Karpas-422 (cell line): ENCODE results near the gene LMAN1L. TPM values are rescaled to one million over a fixed set of nuclear protein-coding genes. Genes with fewer than 3 reads are reported as not detected.

Experiments used
- DNase-seq: peaks from one replicate; pipeline ENCODE4 v3.0.0-alpha.2; 2015
- H2AFZ ChIP-seq: fragments of 200-600 bp; sonication (generic); 2 replicates; pipeline ENCODE4 v1.6.1; 2014; ENCODE audit warnings: antibody characterized with exemption, low read length, mixed read lengths
- H3K27ac ChIP-seq: fragments of 200-600 bp; sonication (generic); 2 replicates; pipeline ENCODE4 v1.5.1; 2014; ENCODE audit warnings: mild to moderate bottlenecking, low read length, moderate library complexity
- H3K27me3 ChIP-seq: fragments of 200-600 bp; sonication (generic); 2 replicates; pipeline ENCODE4 v1.6.1; 2014; ENCODE audit warnings: low read length, mixed read lengths
- H3K36me3 ChIP-seq: fragments of 200-600 bp; sonication (generic); 2 replicates; pipeline ENCODE4 v1.6.1; 2014; ENCODE audit warnings: low read length, mixed read lengths; ENCODE audit not compliant: insufficient read depth
- H3K4me1 ChIP-seq: fragments of 200-600 bp; sonication (generic); 2 replicates; pipeline ENCODE4 v1.6.1; 2014; ENCODE audit warnings: mild to moderate bottlenecking, low read length, mixed read lengths
- H3K4me2 ChIP-seq: fragments of 200-600 bp; sonication (generic); 2 replicates; pipeline ENCODE4 v1.6.1; 2014; ENCODE audit warnings: low read length, low read depth, mild to moderate bottlenecking; ENCODE audit not compliant: poor library complexity, severe bottlenecking
- H3K4me3 ChIP-seq: fragments of 200-600 bp; sonication (generic); 2 replicates; pipeline ENCODE4 v1.5.1; 2014; ENCODE audit warnings: mild to moderate bottlenecking, antibody characterized with exemption, low read length, mixed read lengths
- H3K79me2 ChIP-seq: fragments of 200-600 bp; sonication (generic); 2 replicates; pipeline ENCODE4 v1.6.1; 2014; ENCODE audit warnings: mild to moderate bottlenecking, low read length, mixed read lengths
- H3K9ac ChIP-seq: fragments of 200-600 bp; sonication (generic); 2 replicates; pipeline ENCODE4 v1.6.0; 2014; ENCODE audit warnings: low read length
- H3K9me2 ChIP-seq: fragments of 200-600 bp; sonication (generic), shearing (Covaris generic); replicated peaks from 2 replicates; pipeline ENCODE4 v1.6.0; 2014; ENCODE audit warnings: mild to moderate bottlenecking, low read length, moderate library complexity; ENCODE audit not compliant: insufficient read depth
- H3K9me3 ChIP-seq: fragments of 300-700, 200-600 bp; sonication (generic); 2 replicates; pipeline ENCODE4 v1.6.1; 2014; ENCODE audit warnings: low read length, mixed read lengths
- H4K20me1 ChIP-seq: fragments of 200-600 bp; sonication (generic); 2 replicates; pipeline ENCODE4 v1.6.1; 2014; ENCODE audit warnings: mild to moderate bottlenecking, antibody characterized with exemption, low read length, low read depth; ENCODE audit not compliant: insufficient read depth
- total RNA-seq: library from RNA; depleted of rRNA; stranded (reverse); fragments of >200 nt; shearing (Covaris generic); gene quantifications from 2 replicates; pipeline ENCODE4 v1.2.3, GENCODE V29; 2014; ENCODE audit warnings: low replicate concordance

Gene LMAN1L
- total RNA-seq, 1 experiment from 2014 or later = 3.3 TPM

GRCh38 chr15:74850393-74850792 lies 37.8 kb downstream of the LMAN1L start:
- no peak overlapping the region for H3K4me3 ChIP-seq
- H3K9ac ChIP-seq = no peak overlapping the region
- H3K9me3 ChIP-seq = no peaks in the 10 kb centered on the region
- no peaks in the 10 kb centered on the region for H3K9me2 ChIP-seq
- H4K20me1 ChIP-seq = no peaks in the 10 kb centered on the region
- no peak overlapping the region for H3K27ac ChIP-seq
- no peaks in the 10 kb centered on the region for H3K27me3 ChIP-seq
- no peak for DNase-seq
- no peak overlapping the region for H3K4me2 ChIP-seq
- peaks cover 3% of the 10 kb centered on the region for H3K4me1 ChIP-seq
- H3K36me3 ChIP-seq = peaks cover 5% of the 10 kb centered on the region
- H3K79me2 ChIP-seq = no peaks in the 10 kb centered on the region
- H2AFZ ChIP-seq = no peak overlapping the region

GRCh38 chr15:74851960-74852359 lies 39.3 kb downstream of the LMAN1L start:
- peaks cover 11% of the 10 kb centered on the region for H3K79me2 ChIP-seq
- H3K36me3 ChIP-seq = peaks cover 2% of the 10 kb centered on the region
- no peak for DNase-seq
- no peaks in the 10 kb centered on the region for H3K27me3 ChIP-seq
- H4K20me1 ChIP-seq = no peaks in the 10 kb centered on the region
- no peak overlapping the region for H3K27ac ChIP-seq
- H3K9me2 ChIP-seq = no peaks in the 10 kb centered on the region
- peaks cover 6% of the 10 kb centered on the region for H3K4me1 ChIP-seq
- H2AFZ ChIP-seq = no peak overlapping the region
- no peaks in the 10 kb centered on the region for H3K9me3 ChIP-seq
- no peak overlapping the region for H3K9ac ChIP-seq
- no peak overlapping the region for H3K4me3 ChIP-seq
- no peak overlapping the region for H3K4me2 ChIP-seq

- no peak overlapping the region for H3K27ac ChIP-seq
- no peak for DNase-seq
- H3K4me2 ChIP-seq = no peak overlapping the region
- H3K27me3 ChIP-seq = no peaks in the 10 kb centered on the region
- no peaks in the 10 kb centered on the region for H4K20me1 ChIP-seq
- peaks cover 35% of the 10 kb centered on the region for H3K79me2 ChIP-seq
- peaks cover 2% of the 10 kb centered on the region for H3K36me3 ChIP-seq
- no peak overlapping the region for H2AFZ ChIP-seq
- H3K4me1 ChIP-seq = peaks cover 32% of the 10 kb centered on the region
- no peaks in the 10 kb centered on the region for H3K9me2 ChIP-seq
- H3K4me3 ChIP-seq = no peak overlapping the region
- no peaks in the 10 kb centered on the region for H3K9me3 ChIP-seq
- H3K9ac ChIP-seq = no peak overlapping the region
Measured at GRCh38 chr15:74854453-74855022, 41.9 kb downstream of the LMAN1L start.

- H3K9me2 ChIP-seq = no peaks in the 10 kb centered on the region
- peaks cover 38% of the 10 kb centered on the region for H3K4me1 ChIP-seq
- H3K36me3 ChIP-seq = no peaks in the 10 kb centered on the region; the same call in 1 of the 2 replicates
- no peak overlapping the region for H3K4me2 ChIP-seq
- DNase-seq = no peak
- H3K27ac ChIP-seq = no peak overlapping the region
- no peaks in the 10 kb centered on the region for H3K27me3 ChIP-seq
- H4K20me1 ChIP-seq = no peaks in the 10 kb centered on the region
- no peaks in the 10 kb centered on the region for H3K9me3 ChIP-seq
- H3K4me3 ChIP-seq = no peak overlapping the region
- H2AFZ ChIP-seq = no peak overlapping the region
- H3K9ac ChIP-seq = no peak overlapping the region
- peaks cover 42% of the 10 kb centered on the region for H3K79me2 ChIP-seq
Measured at GRCh38 chr15:74855857-74856256, 43.2 kb downstream of the LMAN1L start.

GRCh38 chr15:74856537-74856936 lies 43.9 kb downstream of the LMAN1L start:
- Histone ChIP-seq H3K4me1 (peaks cover 38% of the 10 kb centered on the region), H3K4me2 (no peak overlapping the region), H4K20me1 (no peaks in the 10 kb centered on the region), H2AFZ (no peak overlapping the region), H3K9me3 (no peaks in the 10 kb centered on the region), H3K36me3 (no peaks in the 10 kb centered on the region; the same call in 1 of the 2 replicates), H3K9me2 (no peaks in the 10 kb centered on the region), H3K27me3 (no peaks in the 10 kb centered on the region), H3K4me3 (no peak overlapping the region), H3K79me2 (peaks cover 47% of the 10 kb centered on the region), H3K27ac (peak overlapping the region; percentile 80), H3K9ac (0 out of 2 replicates have a peak overlapping the region, but pooled peaks have one; percentile 36)
- DNase-seq = no peak

- no peaks in the 10 kb centered on the region for H3K9me3 ChIP-seq
- H3K27ac ChIP-seq = peak overlapping the region; percentile 80
- peak overlapping the region; percentile 40 for H3K4me2 ChIP-seq
- peak; percentile 69 for DNase-seq
- H4K20me1 ChIP-seq = no peaks in the 10 kb centered on the region
- peaks cover 47% of the 10 kb centered on the region for H3K79me2 ChIP-seq
- peak overlapping the region; percentile 36; the same call in 1 of the 2 replicates for H3K9ac ChIP-seq
- H3K9me2 ChIP-seq = no peaks in the 10 kb centered on the region
- no peak overlapping the region for H3K4me3 ChIP-seq
- H3K27me3 ChIP-seq = no peaks in the 10 kb centered on the region
- H2AFZ ChIP-seq = no peak overlapping the region
- H3K4me1 ChIP-seq = peaks cover 38% of the 10 kb centered on the region
- no peaks in the 10 kb centered on the region; the same call in 1 of the 2 replicates for H3K36me3 ChIP-seq
Measured at GRCh38 chr15:74857082-74857655, 44.5 kb downstream of the LMAN1L start.

- Histone ChIP-seq H3K4me3 (no peak overlapping the region), H3K4me2 (peak overlapping the region; percentile 40), H3K9ac (peak overlapping the region; percentile 36; the same call in 1 of the 2 replicates), H3K79me2 (peaks cover 53% of the 10 kb centered on the region), H3K27me3 (no peaks in the 10 kb centered on the region), H3K27ac (peak overlapping the region; percentile 80), H3K36me3 (no peaks in the 10 kb centered on the region; the same call in 1 of the 2 replicates), H3K4me1 (peaks cover 38% of the 10 kb centered on the region), H3K9me2 (no peaks in the 10 kb centered on the region), H2AFZ (no peak overlapping the region), H4K20me1 (no peaks in the 10 kb centered on the region), H3K9me3 (no peaks in the 10 kb centered on the region)
- no peak for DNase-seq
Measured at GRCh38 chr15:74857671-74858368, 45.2 kb downstream of the LMAN1L start.

- Histone ChIP-seq H3K27ac (peak overlapping the region; percentile 80), H2AFZ (no peak overlapping the region), H3K9me3 (no peaks in the 10 kb centered on the region), H3K79me2 (peaks cover 58% of the 10 kb centered on the region), H3K4me2 (peak overlapping the region; percentile 40), H3K36me3 (no peaks in the 10 kb centered on the region; the same call in 1 of the 2 replicates), H3K4me1 (peaks cover 38% of the 10 kb centered on the region), H3K27me3 (no peaks in the 10 kb centered on the region), H4K20me1 (no peaks in the 10 kb centered on the region), H3K9ac (peak overlapping the region; percentile 36; the same call in 1 of the 2 replicates), H3K4me3 (no peak overlapping the region), H3K9me2 (no peaks in the 10 kb centered on the region)
- no peak for DNase-seq
Measured at GRCh38 chr15:74858369-74858740, 45.7 kb downstream of the LMAN1L start.
